Measurements from ENCODE around the gene MEN1. TPM values are rescaled to one million over a fixed set of nuclear protein-coding genes. Genes with fewer than 3 reads are reported as not detected.

Gene MEN1
- polyA plus RNA-seq, 3 donors: 9.4 to 26.2 (median 10.0) TPM

DNA sequence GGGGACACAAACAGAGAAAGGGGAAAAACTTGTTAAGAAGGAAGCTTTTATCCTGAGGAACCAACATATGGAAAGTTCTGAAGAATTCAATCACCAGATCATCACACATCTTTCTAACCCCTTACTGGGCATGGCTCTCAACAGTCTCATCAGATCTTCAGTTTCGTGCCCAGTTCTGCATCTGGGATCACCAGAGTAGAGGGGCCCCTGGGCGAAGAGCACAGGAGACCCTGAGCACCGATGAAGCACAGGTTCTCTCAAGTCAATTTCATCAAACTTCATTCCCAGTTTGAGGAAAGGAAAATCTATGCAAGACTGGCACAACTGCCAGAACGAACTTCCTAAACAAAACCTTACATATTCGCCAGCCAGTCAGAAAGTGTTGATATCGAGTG, 42.1 kb downstream of the MEN1 start:
- H3K27me3 Mint-ChIP-seq (ENCODE audit: low read depth in 3 of 3): peaks cover 0 to 3% (median 1%) of the 10 kb centered on the region in 3 donors
- peaks cover 88 to 96% of the 10 kb centered on the region in 2 donors for H3K36me3 Mint-ChIP-seq
- Histone ChIP-seq H3K4me2 (replicated peaks; ENCODE audit: extremely low read depth, low read length, poor library complexity, severe bottlenecking) (no peak overlapping the region), H3K9me3 (replicated peaks in 1 of 2; ENCODE audit: control insufficient read depth in 1 of 2, insufficient read depth in 1 of 2, low read length in 2 of 2) (no peaks in the 10 kb centered on the region), H3K27ac (ENCODE audit: low read depth in 1 of 2, low read length in 2 of 2) (no peak overlapping the region), H3K4me1 (ENCODE audit: control insufficient read depth in 1 of 2, insufficient read depth in 2 of 2, low read length in 2 of 2) (peaks cover 19 to 50% of the 10 kb centered on the region in 2 donors), H3K4me3 (replicated peaks in 1 of 3; ENCODE audit: low read depth in 2 of 3, low read length in 3 of 3) (no peak overlapping the region), H4K20me1 (ENCODE audit: insufficient read depth, low read length) (peaks cover 98% of the 10 kb centered on the region), H2AFZ (ENCODE audit: insufficient read depth, low read depth, low read length, poor library complexity, severe bottlenecking) (no peak overlapping the region), H3K79me2 (ENCODE audit: insufficient read depth, low read length) (peaks cover 76% of the 10 kb centered on the region), H3K27me3 (ENCODE audit: control insufficient read depth in 2 of 2, insufficient read depth in 2 of 2, low read length in 2 of 2) (no peaks in the 10 kb centered on the region), H3K36me3 (replicated peaks in 1 of 2; ENCODE audit: control insufficient read depth in 1 of 2, insufficient read depth in 2 of 2, low read length in 2 of 2) (peaks cover 88 to 92% of the 10 kb centered on the region in 2 donors), H3K9ac (ENCODE audit: insufficient read depth, low read length, poor library complexity, severe bottlenecking) (no peak overlapping the region)
- DNase-seq: no peak
- peak overlapping the region in 4 of 7 donors; percentile 25 to 82 (median 46) for H3K27ac Mint-ChIP-seq
- intact Hi-C loops (cut with micrococcal nuclease): no loop called here
- no peaks in the 10 kb centered on the region for H3K9me3 Mint-ChIP-seq
- WGBS (ENCODE audit: insufficient coverage): 84% methylated on average over 5 of the region's 6 CpGs
- TF ChIP-seq CTCF (IDR thresholded peaks at IDR 0.05): no peak
- H3K4me1 Mint-ChIP-seq: peaks cover 45% of the 10 kb centered on the region
- no peak overlapping the region for H3K4me3 Mint-ChIP-seq

GRCh38 chr11:64767344-64768299, 42.7 kb downstream of the MEN1 start:
- Mint-ChIP-seq H3K9me3 (no peaks in the 10 kb centered on the region), H3K27me3 (ENCODE audit: low read depth in 3 of 3) (peaks cover 0 to 3% (median 2%) of the 10 kb centered on the region in 3 donors), H3K36me3 (peaks cover 88 to 96% of the 10 kb centered on the region in 2 donors), H3K27ac (peak overlapping the region; percentile 46 to 82 (median 58)), H3K4me1 (peaks cover 43% of the 10 kb centered on the region), H3K4me3 (no peak overlapping the region)
- Histone ChIP-seq H3K9ac (ENCODE audit: insufficient read depth, low read length, poor library complexity, severe bottlenecking) (no peak overlapping the region), H3K27me3 (ENCODE audit: control insufficient read depth in 2 of 2, insufficient read depth in 2 of 2, low read length in 2 of 2) (no peaks in the 10 kb centered on the region), H3K79me2 (ENCODE audit: insufficient read depth, low read length) (peaks cover 69% of the 10 kb centered on the region), H3K9me3 (replicated peaks in 1 of 2; ENCODE audit: control insufficient read depth in 1 of 2, insufficient read depth in 1 of 2, low read length in 2 of 2) (no peaks in the 10 kb centered on the region), H3K27ac (ENCODE audit: low read depth in 1 of 2, low read length in 2 of 2) (peak overlapping the region in 1 of 2 donors; percentile 12), H2AFZ (ENCODE audit: insufficient read depth, low read depth, low read length, poor library complexity, severe bottlenecking) (no peak overlapping the region), H3K4me1 (ENCODE audit: control insufficient read depth in 1 of 2, insufficient read depth in 2 of 2, low read length in 2 of 2) (peaks cover 12 to 43% of the 10 kb centered on the region in 2 donors), H3K4me3 (replicated peaks in 1 of 3; ENCODE audit: low read depth in 2 of 3, low read length in 3 of 3) (no peak overlapping the region), H3K36me3 (replicated peaks in 1 of 2; ENCODE audit: control insufficient read depth in 1 of 2, insufficient read depth in 2 of 2, low read length in 2 of 2) (peaks cover 89 to 92% of the 10 kb centered on the region in 2 donors), H3K4me2 (replicated peaks; ENCODE audit: extremely low read depth, low read length, poor library complexity, severe bottlenecking) (no peak overlapping the region), H4K20me1 (ENCODE audit: insufficient read depth, low read length) (peaks cover 98% of the 10 kb centered on the region)
- DNase-seq: peak; percentile 64 to 74 (median 64)
- WGBS (ENCODE audit: insufficient coverage): 45% methylated on average over 14 of the region's 19 CpGs
- peak; percentile 95 for TF ChIP-seq CTCF (IDR thresholded peaks at IDR 0.05)
- intact Hi-C loops (cut with micrococcal nuclease): no loop called here
